K562 treated with DMSO at 1 percent for 48 hours (cell line): ENCODE results near the gene TMEM220. TPM values are rescaled to one million over a fixed set of nuclear protein-coding genes. Genes with fewer than 3 reads are reported as not detected.

ENCODE experiments used
- total RNA-seq: library from RNA; unstranded; fragments of 300-600 nt; gene quantifications from 2 replicates; pipeline ENCODE4 v1.2.3, GENCODE V29; 2022; ENCODE audit warnings: low replicate concordance; ENCODE audit errors: extremely low read depth

TMEM220 gene
- total RNA-seq = not detected in 2 replicates

GRCh38 chr17:10729334-10730193 lies at the start of gene TMEM220:
Gene TMEM220 (minus strand): TSS chr17:10730023. CDS start chr17:10729851, 172 bp downstream.

DNA sequence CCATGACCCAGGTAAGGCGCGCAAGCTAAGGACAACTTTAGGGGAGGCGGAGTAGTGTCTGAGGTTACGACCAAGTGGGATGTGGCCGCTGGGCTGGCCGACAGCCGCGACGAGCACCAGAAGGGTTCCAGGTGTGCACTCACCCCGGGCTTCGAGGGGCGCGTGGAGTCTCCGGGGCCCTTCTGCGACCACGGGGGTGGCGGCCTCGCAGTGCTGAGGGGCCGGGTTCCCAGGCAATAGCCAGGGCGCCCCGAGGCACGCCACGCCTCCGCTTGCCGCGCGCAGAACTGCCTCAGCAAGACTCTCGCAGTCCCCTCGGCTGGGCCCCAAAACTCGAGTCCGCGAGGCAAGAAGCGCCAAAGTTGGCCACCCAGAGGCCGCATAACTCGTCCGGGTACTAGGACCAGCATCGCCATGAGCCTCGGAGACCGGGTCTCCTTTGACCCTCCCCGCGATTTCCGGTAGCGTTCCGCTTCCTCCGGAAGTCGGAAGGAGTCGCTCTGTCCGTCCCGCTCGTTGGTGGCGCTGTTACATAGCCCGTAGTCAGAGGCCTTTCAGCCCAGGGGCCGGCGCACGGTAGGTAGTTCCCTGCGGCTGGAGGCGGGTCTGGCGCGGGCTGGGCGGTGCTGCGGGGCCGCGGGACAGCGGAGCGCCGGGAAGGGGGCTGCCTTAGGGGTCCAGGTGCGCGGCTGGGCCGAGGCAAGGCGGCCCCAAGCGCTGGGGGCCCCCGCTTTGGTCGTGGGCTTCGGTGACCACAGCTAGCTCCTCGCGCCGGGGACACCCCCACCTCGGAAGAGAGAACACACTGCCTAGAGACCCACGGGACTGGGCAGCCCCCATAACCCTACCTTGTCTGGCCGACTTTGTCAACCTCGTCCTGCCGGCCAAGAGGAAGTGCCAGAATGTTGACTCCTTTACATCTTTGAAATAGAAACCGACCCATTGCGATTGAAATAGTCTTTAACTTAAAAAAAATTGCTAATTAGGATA lies 32.4 kb downstream of the TMEM220 start, which contains the start of the genes ADPRM and SCO1:
TSS of gene ADPRM (plus strand) at position 503 of the 990 bp plus-strand sequence. CDS start 7,333 bp downstream, outside the sequence.
TSS of gene SCO1 (minus strand) at position 442 of the 990 bp plus-strand sequence. CDS start at position 416, 26 bp downstream.

Other genes starting within 250 kb of the TMEM220 start
- not detected in 2 replicates for gene MYH1, start 211.5 kb downstream of the TMEM220 start, total RNA-seq
- gene MYH2, start 180.4 kb downstream of the TMEM220 start, total RNA-seq = not detected in 2 replicates
- not detected in 2 replicates for gene MYH3, start 72.7 kb downstream of the TMEM220 start, total RNA-seq
- not detected in 2 replicates for gene SCO1, start 32.5 kb downstream of the TMEM220 start, total RNA-seq
- not detected in 2 replicates for gene ADPRM, start 32.4 kb downstream of the TMEM220 start, total RNA-seq
- not detected in 2 replicates for gene TMEM238L, start 74.1 kb upstream of the TMEM220 start, total RNA-seq
- gene PIRT, start 108.1 kb upstream of the TMEM220 start, total RNA-seq = not detected in 2 replicates